GM19035 (cell line): Measurements from ENCODE around the gene DDRGK1.

Source experiments
- ATAC-seq: cut with Tn5 transposase; IDR thresholded peaks from one replicate; pipeline ENCODE4 v1.9.1; 2021; ENCODE audit not compliant: unreplicated experiment

DDRGK1 gene

DNA sequence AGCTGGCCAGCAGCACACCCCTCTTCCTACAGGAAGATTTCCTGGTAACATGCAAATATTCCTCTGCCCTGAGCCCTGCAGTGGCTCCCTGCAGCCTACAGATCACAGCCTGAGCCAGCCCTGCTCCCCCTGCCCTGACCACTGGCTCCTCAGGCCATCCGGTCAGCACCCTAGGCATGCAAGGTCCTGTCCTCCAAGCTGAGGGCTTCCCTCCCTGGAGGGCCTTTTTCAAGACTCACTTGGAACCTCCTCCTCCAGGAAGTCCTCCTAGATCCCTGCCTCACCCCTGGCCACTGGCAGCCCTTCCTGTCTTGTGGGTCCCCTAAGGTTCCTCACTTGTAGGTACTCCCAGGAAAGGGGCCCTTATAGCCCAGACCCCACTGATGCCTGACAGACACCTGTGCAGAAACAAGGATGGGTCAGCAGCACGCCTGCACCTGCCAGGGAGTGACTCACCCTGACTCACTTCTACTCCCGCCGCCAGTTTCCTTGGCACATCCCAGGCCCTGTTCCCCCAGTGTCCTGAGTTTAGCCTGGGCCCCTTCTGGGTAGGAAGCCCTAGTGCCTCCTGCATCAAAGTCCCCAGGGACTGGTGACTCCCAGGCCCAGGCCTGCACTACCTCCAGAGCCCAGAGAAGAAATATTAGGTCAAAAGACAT, 31.3 kb upstream of the DDRGK1 start:
- no peak for ATAC-seq

DNA sequence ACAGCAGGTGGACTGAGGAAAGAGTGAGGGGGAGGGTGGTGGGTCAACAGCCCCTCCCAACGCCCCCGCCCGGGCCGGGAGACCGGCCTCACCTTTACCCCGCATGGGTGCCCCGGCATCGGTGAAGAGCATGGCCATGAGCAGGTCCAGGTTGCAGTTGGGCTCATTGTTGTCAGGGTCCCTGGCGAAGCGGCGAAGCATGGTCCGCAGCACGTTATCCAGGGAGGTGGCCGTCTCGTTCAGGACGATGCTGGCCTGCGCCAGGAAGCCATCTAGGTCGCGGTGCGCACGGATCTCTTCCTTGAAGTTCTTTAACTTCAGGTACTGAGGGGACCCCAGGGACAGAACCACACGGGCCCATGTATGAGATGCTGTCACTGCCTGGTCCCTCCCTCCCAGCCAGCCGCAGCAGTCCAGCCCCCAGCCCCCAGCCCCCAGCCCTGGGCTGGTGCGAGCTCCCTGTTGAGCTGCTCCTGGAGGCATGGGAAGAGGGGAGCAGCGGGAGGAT, 29.6 kb upstream of the DDRGK1 start:
- ATAC-seq: no peak

DNA sequence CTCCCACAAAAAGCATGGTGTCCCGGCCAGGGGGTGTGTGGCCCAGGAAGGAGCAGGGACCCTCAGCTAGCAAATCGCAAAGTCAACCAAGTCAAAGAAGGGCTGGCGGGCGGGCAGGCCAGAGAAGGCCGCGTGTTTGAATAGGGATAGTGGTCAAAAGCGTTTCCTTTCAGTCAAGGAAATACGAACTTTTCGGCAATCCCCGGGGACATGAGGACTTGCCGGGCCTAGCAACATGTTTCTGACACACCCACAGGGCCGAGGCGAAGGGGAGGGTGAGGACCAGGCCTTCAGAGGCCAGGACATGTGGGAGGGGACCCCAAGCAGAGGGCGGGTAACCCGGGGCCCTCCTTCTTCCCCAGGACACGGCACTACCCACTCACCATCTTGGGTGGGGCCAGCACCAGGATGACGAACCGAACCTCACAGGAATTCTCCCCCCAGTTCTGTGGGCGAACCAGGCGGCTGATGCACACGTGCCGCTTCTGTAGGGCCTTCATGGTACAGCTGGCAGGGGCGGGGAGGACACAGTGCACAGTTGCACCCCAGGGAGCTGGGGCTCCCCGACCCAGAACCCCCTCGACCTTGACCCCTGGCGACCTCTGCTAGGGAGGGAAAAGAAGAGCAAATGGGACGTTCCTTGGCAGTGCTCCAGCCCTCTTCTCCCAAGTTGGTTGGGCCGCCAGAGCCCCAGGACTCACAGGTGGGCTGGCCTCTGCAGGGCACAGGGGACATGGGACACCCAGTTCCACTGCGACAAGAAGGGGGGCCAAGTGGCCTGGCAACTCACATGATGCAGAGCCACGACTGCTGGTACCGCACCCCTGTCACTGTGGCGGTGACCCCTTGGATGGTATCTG, 28.9 kb upstream of the DDRGK1 start:
- ATAC-seq: no peak

DNA sequence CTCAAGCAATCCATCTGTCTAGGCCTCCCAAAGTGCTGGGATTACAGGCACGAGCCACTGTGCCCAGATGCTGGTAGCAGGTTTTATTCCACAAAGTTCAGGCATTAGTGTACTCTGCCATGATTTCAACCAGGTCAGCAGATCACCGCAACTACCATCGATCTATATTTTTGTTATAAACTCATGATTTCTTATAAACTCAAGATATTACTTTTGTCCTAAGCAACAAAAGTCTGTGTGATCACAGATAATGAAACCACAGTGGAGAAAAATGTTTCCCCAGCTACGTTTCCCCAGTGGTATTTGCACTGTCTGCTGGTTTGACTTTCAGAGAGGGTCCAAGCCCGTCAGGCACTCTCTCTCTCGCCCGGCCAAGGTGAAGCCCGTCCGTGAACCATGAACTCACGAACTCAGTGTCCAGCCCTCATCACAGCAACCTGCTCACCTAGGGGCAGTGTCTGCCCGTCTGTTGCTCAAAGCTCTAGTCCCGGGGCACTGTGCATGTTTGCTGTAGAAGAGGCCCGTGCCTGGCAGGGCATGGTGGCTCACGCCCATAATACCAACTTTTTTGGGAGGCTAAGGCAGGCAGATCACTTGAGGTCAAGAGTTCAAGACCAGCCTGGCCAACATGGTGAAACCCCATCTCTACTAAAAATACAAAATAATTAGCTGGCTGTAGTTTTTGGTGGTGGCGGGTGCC, 27.6 kb upstream of the DDRGK1 start:
- no peak for ATAC-seq

DNA sequence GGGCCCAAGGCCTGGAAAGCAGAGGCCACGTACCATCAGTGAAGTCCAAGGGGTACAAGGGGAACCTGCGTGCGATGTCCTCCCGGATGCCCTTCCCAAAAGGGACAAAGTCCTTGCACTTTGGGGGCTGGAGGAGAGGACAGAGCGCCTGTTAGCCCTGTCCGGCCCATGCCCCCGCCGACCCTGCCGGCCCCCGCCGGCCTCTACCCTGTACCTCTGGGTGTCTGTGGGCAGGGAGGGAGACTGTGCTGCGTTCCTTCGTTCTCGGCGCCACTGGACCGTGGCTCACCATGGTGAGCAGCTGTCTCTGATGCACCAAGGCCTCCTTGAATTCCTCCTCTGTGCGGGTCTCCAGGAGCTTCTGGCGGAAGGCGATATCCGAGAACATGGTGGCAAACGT, 26.6 kb upstream of the DDRGK1 start:
- ATAC-seq: no peak

DNA sequence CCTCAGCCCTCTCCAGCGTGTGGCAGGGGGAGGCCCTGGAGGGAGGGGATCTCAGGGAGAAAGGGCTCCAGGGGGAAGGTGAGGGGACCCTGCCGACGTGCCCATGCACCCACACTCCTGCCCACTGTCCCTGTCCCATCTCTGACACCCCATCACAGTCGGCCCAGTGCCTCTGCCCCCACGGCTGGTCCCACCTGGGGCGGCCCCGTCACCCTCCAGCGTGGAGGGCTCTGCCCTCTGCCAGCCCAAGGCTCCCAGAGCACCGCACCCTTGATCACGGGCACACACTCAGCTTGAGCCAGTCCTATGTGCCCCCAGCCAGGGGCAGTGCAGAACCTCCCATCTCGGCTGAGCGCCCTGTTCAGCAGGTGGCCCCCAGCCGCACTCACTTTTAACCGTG, 25.3 kb upstream of the DDRGK1 start:
- no peak for ATAC-seq

DNA sequence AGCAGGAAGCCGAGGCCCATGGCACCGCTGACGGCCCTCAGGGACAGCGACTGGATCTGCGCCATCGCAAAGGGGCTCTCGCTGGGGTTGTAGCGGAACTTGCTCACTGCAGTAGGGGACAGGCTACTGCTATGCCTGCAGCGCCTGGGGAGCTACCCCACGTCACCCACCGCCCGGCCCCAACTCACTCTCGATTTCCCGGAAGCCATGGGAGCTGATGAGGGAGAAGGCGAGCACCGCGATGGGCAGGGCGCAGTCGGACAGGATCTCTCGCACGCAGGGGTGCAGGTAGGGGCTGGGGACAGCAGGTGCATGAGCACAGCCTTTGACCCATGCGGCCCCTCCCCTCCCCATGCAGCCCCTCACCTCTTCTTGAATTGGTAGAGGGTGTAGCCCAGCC, 24.7 kb upstream of the DDRGK1 start:
- ATAC-seq: no peak

DNA sequence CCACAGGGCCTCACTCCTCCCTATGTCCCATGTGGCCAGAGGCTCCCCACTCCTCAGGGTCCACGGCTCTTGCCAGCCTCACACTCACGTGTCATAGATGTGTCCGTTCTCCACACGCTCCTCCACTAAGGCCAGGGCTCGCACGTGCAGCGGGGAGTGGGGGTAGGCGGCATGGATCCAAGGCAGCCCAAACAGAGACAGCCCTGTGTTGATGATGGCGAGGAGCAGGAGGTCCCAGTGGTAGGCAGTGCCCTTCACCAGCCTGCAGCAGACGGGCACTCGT, 24.2 kb upstream of the DDRGK1 start:
- no peak for ATAC-seq

DNA sequence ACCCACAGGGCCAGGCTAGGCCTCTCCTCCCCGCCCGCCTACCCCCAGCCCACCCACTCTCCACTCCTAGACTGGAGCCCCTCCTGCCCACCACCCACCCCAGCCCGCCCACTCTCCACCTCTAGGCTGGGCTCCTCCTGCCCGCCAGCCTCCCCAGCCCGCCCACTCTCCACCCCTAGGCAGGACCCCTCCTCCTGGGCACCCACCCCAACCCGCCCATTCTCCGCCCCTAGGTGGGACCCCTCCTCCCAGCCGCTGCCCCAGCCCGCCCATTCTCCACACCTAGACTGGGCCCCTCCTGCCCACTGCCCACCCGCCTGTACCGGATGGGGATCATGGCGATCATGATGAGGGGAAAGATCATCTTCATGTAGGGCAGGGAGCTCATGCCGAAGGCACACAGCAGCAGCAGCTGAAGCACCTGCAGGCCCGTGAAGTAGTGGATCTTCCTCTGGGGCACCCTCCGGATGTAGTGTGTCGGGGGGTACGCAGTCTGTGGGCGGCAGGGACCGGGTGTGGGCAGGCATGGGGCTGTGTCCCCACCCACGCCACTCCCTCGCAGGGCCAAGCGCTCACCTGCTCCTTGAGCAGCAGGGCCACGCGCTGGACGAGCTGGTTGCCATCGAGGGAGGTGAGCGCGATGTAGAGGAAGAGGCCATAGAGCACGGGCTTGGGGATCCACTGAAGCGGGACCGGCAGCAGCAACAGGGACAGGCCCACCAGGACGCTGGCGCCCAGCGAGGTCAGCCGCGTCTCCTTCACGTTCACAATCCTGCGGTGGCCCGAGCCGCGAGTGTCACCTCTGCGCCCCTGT, 23.7 kb upstream of the DDRGK1 start:
- ATAC-seq: no peak

DNA sequence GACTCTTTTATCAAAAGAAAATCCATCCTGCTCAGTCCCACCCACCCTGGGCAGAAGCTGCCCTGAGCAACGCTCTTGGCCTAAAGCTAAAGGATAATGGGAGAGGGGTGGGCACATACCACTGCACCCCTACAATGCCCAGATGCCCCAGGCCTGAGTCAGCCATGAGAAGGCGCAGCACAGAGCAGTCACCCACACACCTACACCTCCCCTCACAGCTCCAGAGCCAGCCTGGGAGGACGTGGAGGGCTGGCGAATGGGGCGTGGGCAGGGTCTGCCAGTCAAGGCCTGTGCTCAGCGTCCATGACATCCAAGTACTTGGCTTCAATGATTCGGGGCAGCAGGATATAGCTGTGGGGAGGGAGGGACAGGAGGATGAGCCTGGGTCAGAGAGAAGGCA, 23.0 kb upstream of the DDRGK1 start:
- no peak for ATAC-seq

DNA sequence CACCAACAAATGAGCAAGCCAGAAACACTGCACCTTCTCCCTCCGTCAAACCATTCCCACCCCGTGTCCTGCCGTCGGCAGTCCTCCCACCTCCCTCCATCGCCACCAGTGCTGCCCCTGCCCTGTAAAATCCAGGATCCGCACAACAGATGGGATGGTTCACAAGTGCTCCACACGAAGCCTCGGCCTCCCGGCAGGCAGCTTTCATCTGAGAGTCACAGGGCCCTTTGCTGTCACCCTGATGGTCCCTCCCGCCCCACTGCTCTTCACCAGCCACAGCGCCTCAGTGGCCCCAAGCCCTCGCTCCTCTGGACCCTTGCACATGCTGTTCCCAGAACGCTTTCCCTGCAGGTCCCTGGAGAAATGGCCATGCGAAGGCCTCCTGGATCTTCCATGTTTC, 22.4 kb upstream of the DDRGK1 start:
- ATAC-seq: no peak

DNA sequence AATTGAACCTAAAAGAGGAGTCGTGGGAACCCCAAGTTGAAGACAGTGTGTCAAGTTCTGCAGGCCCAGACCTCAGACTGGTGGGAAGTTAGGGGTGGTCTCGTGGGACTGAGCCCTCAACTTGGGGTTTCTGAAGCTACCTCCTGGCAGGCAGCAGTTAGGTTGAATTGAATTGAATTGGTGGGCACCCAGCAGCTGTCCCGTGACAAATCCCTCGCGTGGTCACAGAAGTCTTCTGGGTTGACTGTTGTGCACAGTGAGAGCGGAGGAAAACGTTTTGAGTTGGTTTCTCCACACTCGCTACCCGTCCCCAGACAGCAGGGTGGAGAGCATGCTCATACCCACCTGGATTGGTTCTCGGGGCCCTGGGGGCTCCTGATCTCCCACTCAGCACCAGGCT, 21.6 kb upstream of the DDRGK1 start:
- no peak for ATAC-seq

DNA sequence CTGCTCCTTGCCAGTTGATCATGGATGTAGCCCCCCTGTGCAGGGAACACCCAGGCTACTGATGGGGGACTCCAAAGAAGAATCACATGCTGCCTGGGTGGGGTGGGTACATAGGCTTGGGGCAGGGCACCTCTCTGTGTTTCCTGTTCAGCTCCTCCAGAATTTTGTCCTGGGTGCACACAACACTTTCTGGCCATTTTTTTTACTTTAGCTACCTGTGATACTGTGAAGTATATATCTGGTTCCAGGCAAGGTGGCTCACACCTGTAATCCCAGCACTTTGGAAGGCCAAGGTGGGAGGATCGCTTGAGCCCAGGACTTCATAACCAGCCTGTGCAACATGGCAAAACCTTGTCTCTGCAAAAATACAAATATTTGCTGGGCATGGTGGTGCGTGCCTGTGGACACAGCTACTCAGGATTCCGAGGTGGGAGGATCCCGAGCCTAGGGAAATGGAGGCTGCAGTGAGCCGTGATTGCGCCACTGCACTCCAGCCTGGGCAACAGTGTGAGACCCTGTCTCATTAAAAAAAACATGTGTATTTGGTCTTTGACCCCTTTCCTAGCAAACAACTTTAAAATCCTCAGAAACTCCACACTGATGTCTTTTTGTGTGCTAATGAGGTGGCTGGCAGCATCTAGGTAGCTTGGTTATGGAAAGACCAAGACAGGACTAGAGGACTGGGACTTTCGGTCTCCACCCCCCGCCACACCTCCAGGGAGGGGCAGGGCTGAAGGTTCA, 20.4 kb upstream of the DDRGK1 start:
- no peak for ATAC-seq

DNA sequence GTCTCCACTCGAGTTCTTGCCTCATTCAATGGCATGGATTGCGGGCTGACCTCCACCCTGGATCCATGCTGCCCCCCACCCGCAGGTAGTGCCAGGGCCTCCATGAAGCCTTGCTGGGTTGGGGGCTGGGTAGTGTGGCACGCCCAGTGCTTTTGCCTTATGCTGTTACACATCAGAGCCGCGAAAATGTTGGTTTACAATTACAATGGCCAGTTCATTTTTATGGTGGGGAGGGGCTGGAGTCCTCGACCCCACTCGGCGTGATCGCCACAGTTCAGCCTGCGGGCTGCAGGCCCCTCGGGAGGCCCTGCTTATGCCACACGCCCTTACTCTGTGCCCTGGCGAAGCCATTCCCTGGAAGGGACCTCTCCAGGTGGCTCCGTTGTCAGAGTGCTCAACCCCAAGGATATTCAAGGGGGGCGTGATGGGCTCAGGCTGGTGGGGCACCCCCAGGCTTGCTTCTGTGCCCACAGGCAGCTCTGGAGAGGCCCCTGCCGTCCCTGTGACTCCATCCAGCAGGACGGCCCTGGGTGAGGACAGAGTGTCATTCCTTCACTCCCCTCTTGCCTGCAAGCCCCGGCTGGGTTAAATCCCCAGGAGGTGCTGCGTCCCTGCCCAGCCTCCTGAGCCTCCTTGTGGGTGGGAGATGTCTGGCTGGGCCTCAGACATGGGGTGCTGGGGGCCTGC, 19.7 kb upstream of the DDRGK1 start:
- ATAC-seq: no peak

DNA sequence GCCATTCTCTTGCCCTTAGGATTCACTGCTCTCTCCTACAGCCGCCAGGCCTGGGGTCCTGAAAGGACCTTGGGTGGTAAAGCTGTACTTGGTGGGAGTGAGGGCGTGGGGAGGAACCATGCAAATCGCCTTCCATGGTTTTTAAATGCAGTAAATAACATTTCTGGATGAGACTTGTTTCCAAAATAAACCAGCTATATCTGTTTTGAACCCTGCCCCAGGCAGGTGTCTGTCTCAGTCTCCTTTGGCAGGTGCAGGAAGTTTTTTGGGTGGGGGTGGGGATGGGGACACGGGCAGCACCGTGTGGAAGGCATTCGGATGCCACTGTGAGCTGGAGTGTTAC, 19.1 kb upstream of the DDRGK1 start:
- no peak for ATAC-seq

DNA sequence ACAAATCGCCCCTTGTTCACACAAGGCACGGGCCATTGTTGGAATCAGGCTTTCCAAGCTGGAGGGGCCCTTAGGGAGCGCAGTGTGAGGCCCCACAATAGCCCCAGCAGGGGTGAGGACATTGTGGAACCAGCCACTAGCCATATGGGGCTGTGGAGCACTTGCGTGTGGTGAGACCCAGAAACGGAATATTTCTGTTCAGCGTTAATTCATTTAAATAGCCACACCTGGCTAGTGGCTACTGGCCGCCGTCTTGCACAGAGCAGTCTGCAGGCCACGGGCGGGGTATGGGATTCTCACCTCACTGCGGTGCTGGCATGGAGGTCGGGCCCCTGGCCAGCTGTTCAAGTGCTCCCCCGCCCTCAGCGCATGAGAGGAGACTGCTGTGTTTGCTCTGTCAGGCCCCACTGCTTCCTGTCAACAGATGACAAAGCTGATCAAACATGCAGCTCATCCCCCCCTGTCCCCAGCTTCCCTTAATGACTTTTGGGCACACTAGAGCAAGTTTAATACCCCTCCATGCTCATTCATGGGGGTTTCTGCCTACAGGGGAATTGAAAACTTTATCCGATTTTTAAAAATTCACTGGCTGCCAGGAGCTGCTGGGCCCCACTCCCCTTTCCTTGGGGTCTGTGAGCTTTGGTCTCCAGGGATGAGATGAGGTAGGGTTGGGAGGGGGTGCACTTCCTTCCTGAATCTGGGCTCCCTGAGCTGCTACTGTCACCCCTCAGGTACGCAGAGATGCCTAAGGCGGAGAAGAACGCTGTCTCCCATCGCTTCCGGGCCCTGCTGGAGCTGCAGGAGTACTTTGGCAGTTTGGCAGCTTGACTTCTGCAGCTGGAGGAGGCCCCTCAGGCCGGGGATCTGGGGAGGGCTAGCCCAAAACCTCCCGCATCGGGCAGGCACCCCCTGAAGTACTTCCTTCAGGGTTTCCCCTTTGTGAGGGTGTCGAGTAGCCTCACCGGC, 18.4 kb upstream of the DDRGK1 start:
- ATAC-seq: no peak

DNA sequence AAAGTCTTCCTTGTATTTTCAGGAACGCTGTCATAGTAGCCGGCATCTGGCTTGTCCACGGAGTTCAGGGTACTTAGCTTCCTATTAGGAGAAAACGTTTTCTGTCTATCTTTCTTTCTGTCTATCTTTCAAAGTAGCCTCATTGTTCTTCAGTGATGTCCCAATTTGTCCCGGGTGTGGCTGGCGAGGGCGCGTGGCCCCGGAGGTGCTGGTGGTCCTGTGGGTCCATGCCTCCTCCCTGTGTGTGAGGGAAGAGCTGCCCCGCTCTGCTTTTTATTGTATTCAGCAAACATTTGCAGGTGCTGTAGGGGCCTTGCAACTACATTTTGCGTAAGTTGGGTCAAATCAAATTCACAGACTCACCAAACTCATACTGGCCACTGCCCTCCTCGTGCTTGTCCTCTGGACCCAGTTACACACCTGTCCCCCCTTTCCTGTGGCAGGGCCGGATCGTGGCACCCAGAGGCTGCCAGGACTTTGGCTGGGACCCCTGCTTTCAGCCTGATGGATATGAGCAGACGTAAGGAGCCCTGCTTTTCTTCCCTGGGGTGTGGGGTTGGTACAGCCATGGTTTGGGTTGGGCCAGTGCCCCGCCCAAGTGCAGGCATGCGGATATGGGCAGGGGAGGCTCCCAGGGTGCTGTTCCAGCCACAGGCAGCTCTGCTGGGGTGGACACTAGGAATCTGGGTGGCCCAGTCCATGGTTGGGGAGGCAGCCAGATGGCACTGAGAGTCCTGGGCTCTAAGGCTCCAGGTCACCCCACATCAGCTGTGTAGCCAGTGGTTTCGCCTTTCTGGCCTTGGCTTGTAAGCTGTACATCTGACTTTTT, 17.1 kb upstream of the DDRGK1 start:
- no peak for ATAC-seq
